Bronchial epithelial cell (primary cell): ENCODE measurements around the gene ISYNA1. TPM values are rescaled to one million over a fixed set of nuclear protein-coding genes. Genes with fewer than 3 reads are reported as not detected.

Experiments
- DNase-seq: peaks from one replicate; pipeline ENCODE4 v3.0.0-alpha.2; 2010; ENCODE audit warnings: low read depth
- FAIRE-seq: peaks from 2 replicates; lab custom pipeline; 2011; peaks lifted over from hg19 to GRCh38; lab: Jason Lieb, UNC
- H3K27me3 ChIP-seq: 2 replicates; pipeline ENCODE4 v1.5.1; 2011; ENCODE audit warnings: low read length; ENCODE audit not compliant: control insufficient read depth, insufficient read depth
- H3K36me3 ChIP-seq: 2 replicates; pipeline ENCODE4 v1.5.1; 2011; ENCODE audit warnings: low read length; ENCODE audit not compliant: control insufficient read depth, insufficient read depth
- H3K4me3 ChIP-seq: 2 replicates; pipeline ENCODE4 v1.5.1; 2011; ENCODE audit warnings: mild to moderate bottlenecking, low read depth, low read length, control low read depth
- CTCF ChIP-seq: IDR thresholded peaks from 2 replicates; pipeline ENCODE4 v1.5.1; 2011; ENCODE audit warnings: mild to moderate bottlenecking, moderate library complexity, low read length, control low read depth, inconsistent platforms; ENCODE audit not compliant: insufficient read depth, severe bottlenecking
- total RNA-seq: library from RNA; depleted of rRNA; stranded (reverse); fragments of >200 nt; gene quantifications from 2 replicates; pipeline ENCODE4 v1.2.1, GENCODE V29; 2014

Gene ISYNA1
- total RNA-seq, 1 donor from 2014 or later = 15.3 TPM

- no peak for FAIRE-seq
- no peak overlapping the region for H3K4me3 ChIP-seq
- no peak for TF ChIP-seq CTCF
These were observed 16.5 kb downstream of the ISYNA1 start for GRCh38 chr19:18421371-18421959.

GRCh38 chr19:18420930-18421329 lies 17.0 kb downstream of the ISYNA1 start:
- Histone ChIP-seq H3K4me3 (no peak overlapping the region), H3K27me3 (no peaks in the 10 kb centered on the region), H3K36me3 (no peaks in the 10 kb centered on the region)
- no peak for TF ChIP-seq CTCF
- DNase-seq (no peak), FAIRE-seq (no peak)

More at GRCh38 chr19:18421371-18421959, 16.5 kb downstream of the ISYNA1 start:
- Histone ChIP-seq H3K27me3 (no peaks in the 10 kb centered on the region), H3K36me3 (no peaks in the 10 kb centered on the region)
- no peak for DNase-seq

- Histone ChIP-seq H3K27me3 (no peaks in the 10 kb centered on the region), H3K36me3 (no peaks in the 10 kb centered on the region), H3K4me3 (peak overlapping the region; percentile 59)
- TF ChIP-seq CTCF = no peak
- no peak for FAIRE-seq
- no peak for DNase-seq
These were observed 18.1 kb downstream of the ISYNA1 start for GRCh38 chr19:18419699-18420460.

- FAIRE-seq (no peak), DNase-seq (no peak)
- Histone ChIP-seq H3K4me3 (peak within 1 kb of the TSS; percentile 59), H3K27me3 (no peaks in the 10 kb centered on the region), H3K36me3 (no peaks in the 10 kb centered on the region)
- no peak for TF ChIP-seq CTCF
These were observed 18.7 kb downstream of the ISYNA1 start, which contains the start of gene SSBP4 for GRCh38 chr19:18419195-18419698. Gene SSBP4, plus strand, starts transcription at chr19:18419398. Its CDS starts 251 bp downstream, at chr19:18419649.

- DNase-seq (no peak), FAIRE-seq (no peak)
- H3K36me3 ChIP-seq = no peaks in the 10 kb centered on the region
- TF ChIP-seq CTCF = no peak
- H3K4me3 ChIP-seq = peak overlapping the region; percentile 59
- H3K27me3 ChIP-seq = no peaks in the 10 kb centered on the region
These were observed 19.3 kb downstream of the ISYNA1 start for GRCh38 chr19:18418483-18419194.
